Brain microvascular endothelial cell (primary cell): ENCODE measurements around the gene FBXW11.

Experiments used
- DNase-seq: peaks from one replicate; pipeline ENCODE4 v3.0.0-alpha.2; 2020
- H3K27ac ChIP-seq: fragments of 250-450 bp; sonication (Bioruptor Pico); 2 replicates; pipeline ENCODE4 v1.5.1; 2020; ENCODE audit warnings: mild to moderate bottlenecking, moderate library complexity
- H3K27me3 ChIP-seq: fragments of 250-450 bp; sonication (Bioruptor Pico); replicated peaks from 2 replicates; pipeline ENCODE4 v1.5.1; 2020; ENCODE audit warnings: mild to moderate bottlenecking
- H3K36me3 ChIP-seq: fragments of 250-450 bp; sonication (Bioruptor Pico); replicated peaks from 2 replicates; pipeline ENCODE4 v1.5.1; 2020; ENCODE audit warnings: mild to moderate bottlenecking
- H3K4me3 ChIP-seq: 2 replicates; pipeline ENCODE4 v1.5.1; 2011; ENCODE audit warnings: low read depth, mild to moderate bottlenecking, control low read depth, low read length, moderate library complexity
- CTCF ChIP-seq: IDR thresholded peaks from 2 replicates; pipeline ENCODE4 v1.5.1; 2011; ENCODE audit warnings: low read depth, mild to moderate bottlenecking, moderate library complexity, low read length, control low read depth, inconsistent platforms; ENCODE audit errors: missing control alignments
- in situ Hi-C: cut with HindIII; loops from 2 replicates; pipeline ENCODE4 v1.10.0; 2017; ENCODE audit warnings: low sequenced_read_pairs, low pct_ligation_motif_present

Gene FBXW11

GRCh38 chr5:171874234-171874633 lies 132.2 kb downstream of the FBXW11 start:
- in situ Hi-C loops, result loop anchor here (25.0 kb wide), 2 partner anchors 237 to 462 kb away; partner anchors contain the start of gene FGF18
- TF ChIP-seq CTCF, result no peak
- no peak overlapping the region for H3K4me3 ChIP-seq
- H3K27ac ChIP-seq, result no peak overlapping the region
- no peaks in the 10 kb centered on the region for H3K27me3 ChIP-seq
- H3K36me3 ChIP-seq, result peaks cover 13% of the 10 kb centered on the region
- no peak for DNase-seq

- H3K27ac ChIP-seq, result no peak overlapping the region
- in situ Hi-C loops, result loop anchor here (25.0 kb wide), 2 partner anchors 235 to 460 kb away; partner anchors contain the start of gene FGF18
- no peak overlapping the region for H3K4me3 ChIP-seq
- H3K27me3 ChIP-seq, result no peaks in the 10 kb centered on the region
- peak; percentile 10 for DNase-seq
- peaks cover 14% of the 10 kb centered on the region for H3K36me3 ChIP-seq
- no peak for TF ChIP-seq CTCF
These were observed 133.8 kb downstream of the FBXW11 start for GRCh38 chr5:171872666-171873065.

GRCh38 chr5:171871711-171872110 lies 134.7 kb downstream of the FBXW11 start:
- H3K4me3 ChIP-seq, result no peak overlapping the region
- in situ Hi-C loops, result loop anchor here (25.0 kb wide), 2 partner anchors 234 to 459 kb away; partner anchors contain the start of gene FGF18
- no peak for TF ChIP-seq CTCF
- no peak overlapping the region for H3K27ac ChIP-seq
- H3K27me3 ChIP-seq, result no peaks in the 10 kb centered on the region
- no peak for DNase-seq
- H3K36me3 ChIP-seq, result peaks cover 12% of the 10 kb centered on the region

GRCh38 chr5:171869956-171870355 lies 136.5 kb downstream of the FBXW11 start:
- in situ Hi-C loops, result loop anchor here (25.0 kb wide), 2 partner anchors 233 to 458 kb away; partner anchors contain the start of gene FGF18
- Histone ChIP-seq H3K27ac (no peak overlapping the region), H3K36me3 (peaks cover 3% of the 10 kb centered on the region), H3K4me3 (no peak overlapping the region), H3K27me3 (no peaks in the 10 kb centered on the region)
- DNase-seq, result no peak
- TF ChIP-seq CTCF, result no peak

GRCh38 chr5:171868236-171868635 lies 138.2 kb downstream of the FBXW11 start:
- TF ChIP-seq CTCF, result no peak
- peak overlapping the region; percentile 57 for H3K27ac ChIP-seq
- H3K36me3 ChIP-seq, result peaks cover 3% of the 10 kb centered on the region
- in situ Hi-C loops, result loop anchor here (25.0 kb wide), 2 partner anchors 231 to 456 kb away; partner anchors contain the start of gene FGF18
- peak; percentile 13 for DNase-seq
- H3K27me3 ChIP-seq, result no peaks in the 10 kb centered on the region
- H3K4me3 ChIP-seq, result no peak overlapping the region

- H3K4me3 ChIP-seq, result no peak overlapping the region
- H3K27ac ChIP-seq, result peak overlapping the region; percentile 57
- H3K27me3 ChIP-seq, result no peaks in the 10 kb centered on the region
- peak; percentile 12 for DNase-seq
- in situ Hi-C loops, result loop anchor here (25.0 kb wide), 2 partner anchors 230 to 455 kb away; partner anchors contain the start of gene FGF18
- no peak for TF ChIP-seq CTCF
- H3K36me3 ChIP-seq, result peaks cover 3% of the 10 kb centered on the region
These were observed 138.7 kb downstream of the FBXW11 start for GRCh38 chr5:171867786-171868185.
